UCSD-AML1 (cell line): Measurements from ENCODE around the gene PLEK.
A peak's percentile ranks its signal among the peaks of the same experiment; 100 is the strongest.
"Not testable (repeated sequence)": the region's sequence is repeated elsewhere in the genome, so short reads cannot be mapped to it uniquely, and the experiment has no call there.

Experiments used
- DNase-seq: peaks from one replicate; lab custom pipeline; 2025; ENCODE audit not compliant: unreplicated experiment; lab: John Stamatoyannopoulos, UW

PLEK gene

GRCh38 chr2:68352651-68353391 lies 12.3 kb upstream of the PLEK start:
- DNase-seq = no peak

GRCh38 chr2:68356599-68357239 lies 8.4 kb upstream of the PLEK start:
- DNase-seq = no peak

GRCh38 chr2:68357605-68358337 lies 7.3 kb upstream of the PLEK start:
- peak; percentile 56 for DNase-seq

- DNase-seq = no peak
These were observed 5.2 kb upstream of the PLEK start for GRCh38 chr2:68359889-68360288.

GRCh38 chr2:68362069-68362468 lies 3.0 kb upstream of the PLEK start:
- peak; percentile 79 for DNase-seq

GRCh38 chr2:68362749-68363148 lies 2.3 kb upstream of the PLEK start:
- DNase-seq = no peak

GRCh38 chr2:68363721-68364120 lies 1.4 kb upstream of the PLEK start:
- no peak for DNase-seq

- DNase-seq = peak; percentile 14
These were observed 1.0 kb downstream of the PLEK start for GRCh38 chr2:68366083-68366560.

GRCh38 chr2:68367953-68368653 lies 3.0 kb downstream of the PLEK start:
- DNase-seq = no peak

- DNase-seq = peak; percentile 23
These were observed 3.7 kb downstream of the PLEK start for GRCh38 chr2:68368654-68369336.

- DNase-seq = no peak
These were observed 4.3 kb downstream of the PLEK start for GRCh38 chr2:68369337-68369734.

- no peak for DNase-seq
These were observed 6.1 kb downstream of the PLEK start for GRCh38 chr2:68371138-68371537.

GRCh38 chr2:68371581-68371980 lies 6.5 kb downstream of the PLEK start:
- DNase-seq = no peak

- no peak for DNase-seq
These were observed 7.4 kb downstream of the PLEK start for GRCh38 chr2:68372485-68372884.

GRCh38 chr2:68374184-68374583 lies 9.1 kb downstream of the PLEK start:
- DNase-seq = no peak

GRCh38 chr2:68375582-68375981 lies 10.5 kb downstream of the PLEK start:
- DNase-seq = no peak

- DNase-seq = no peak
These were observed 12.2 kb downstream of the PLEK start for GRCh38 chr2:68377137-68377780.

- not testable (repeated sequence) for DNase-seq
These were observed 13.7 kb downstream of the PLEK start for GRCh38 chr2:68378779-68379178.

GRCh38 chr2:68379184-68379708 lies 14.2 kb downstream of the PLEK start:
- no peak for DNase-seq

- DNase-seq = no peak
These were observed 18.7 kb downstream of the PLEK start for GRCh38 chr2:68383778-68384177.
